Right renal cortex interstitium (tissue), 3 donors: ENCODE results near the gene RXYLT1. TPM values are rescaled to one million over a fixed set of nuclear protein-coding genes. Genes with fewer than 3 reads are reported as not detected.
"Not testable (repeated sequence)": the region's sequence is repeated elsewhere in the genome, so short reads cannot be mapped to it uniquely, and the experiment has no call there.

Experiments
- DNase-seq, 3 donors: peaks; one replicate each; pipeline ENCODE4 v3.0.0-alpha.2; 2013; ENCODE audit warnings: low read depth in 3 of 3, low spot score in 2 of 3
- polyA plus RNA-seq, 3 donors: library from polyadenylated mRNA; unstranded; fragments of 120-200 nt; gene quantifications; one replicate each; pipeline ENCODE4 v1.2.1, GENCODE V29; 2013; ENCODE audit not compliant: insufficient read length in 3 of 3

The RXYLT1 gene
- polyA plus RNA-seq = 10 to 100 TPM; 30.5 to 33.3 (median 33.1) TPM

DNA sequence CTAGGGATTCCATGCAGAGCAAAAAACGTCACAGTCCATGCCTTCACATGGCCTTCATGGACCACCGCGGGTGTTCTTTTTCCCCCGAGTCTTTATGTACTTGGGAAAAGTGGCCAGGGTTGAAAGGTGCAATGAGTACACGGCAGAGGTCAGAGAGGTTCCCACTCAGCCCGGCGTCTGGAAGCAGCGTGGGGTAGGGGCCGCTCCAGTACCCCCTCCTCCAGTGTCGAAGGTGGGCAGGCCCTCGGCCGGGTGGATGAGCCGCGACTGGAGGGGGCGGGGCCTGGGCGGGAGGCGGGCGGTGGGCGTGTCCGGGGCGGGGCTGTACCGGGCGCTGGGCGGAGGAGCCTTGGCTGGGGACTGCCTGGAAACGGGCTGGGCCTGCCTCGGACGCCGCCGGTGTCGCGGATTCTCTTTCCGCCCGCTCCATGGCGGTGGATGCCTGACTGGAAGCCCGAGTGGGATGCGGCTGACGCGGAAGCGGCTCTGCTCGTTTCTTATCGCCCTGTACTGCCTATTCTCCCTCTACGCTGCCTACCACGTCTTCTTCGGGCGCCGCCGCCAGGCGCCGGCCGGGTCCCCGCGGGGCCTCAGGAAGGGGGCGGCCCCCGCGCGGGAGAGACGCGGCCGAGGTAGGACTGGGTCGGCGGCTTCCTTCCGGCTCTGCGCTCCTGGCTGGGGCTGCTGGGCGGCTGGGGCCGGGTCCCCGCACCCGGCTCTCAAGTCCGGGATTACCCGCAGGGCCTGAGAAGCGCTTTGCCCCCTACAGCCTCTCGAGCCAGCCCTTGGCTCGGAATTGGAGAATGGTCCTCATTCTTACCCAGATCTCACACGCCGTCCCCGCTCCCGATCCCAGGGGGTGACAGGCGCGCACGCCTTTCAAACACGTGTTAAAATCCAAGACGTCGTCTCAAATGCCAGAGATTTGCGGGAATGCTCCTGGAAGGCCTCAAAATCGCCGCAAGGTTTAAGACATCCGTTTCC lies at the start of gene RXYLT1:
Gene RXYLT1, plus strand, starts transcription at position 412 of the 984 bp plus-strand sequence. Its CDS starts 52 bp downstream, at position 464.
- peak; percentile 67 to 68 (median 67) for DNase-seq

DNA sequence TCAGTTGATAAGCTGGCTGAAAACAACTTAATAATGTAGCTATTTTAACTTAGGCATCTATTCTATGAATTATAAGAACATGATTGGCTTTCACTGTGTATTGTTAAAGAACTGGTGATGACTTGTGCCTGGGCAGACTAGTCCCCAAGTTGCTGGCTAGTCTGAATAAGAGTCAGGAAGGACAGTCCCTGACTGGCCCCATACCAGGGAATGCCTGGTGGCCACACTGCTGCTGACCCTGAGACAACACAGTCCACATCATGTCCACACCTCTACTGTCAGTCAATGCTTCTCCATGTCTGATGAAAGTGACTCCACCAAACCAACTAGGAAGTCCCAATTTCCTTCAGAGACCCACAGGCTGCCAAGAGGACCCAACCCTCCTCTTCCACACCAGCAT lies 46.9 kb upstream of the RXYLT1 start:
- not testable (repeated sequence) for DNase-seq

DNA sequence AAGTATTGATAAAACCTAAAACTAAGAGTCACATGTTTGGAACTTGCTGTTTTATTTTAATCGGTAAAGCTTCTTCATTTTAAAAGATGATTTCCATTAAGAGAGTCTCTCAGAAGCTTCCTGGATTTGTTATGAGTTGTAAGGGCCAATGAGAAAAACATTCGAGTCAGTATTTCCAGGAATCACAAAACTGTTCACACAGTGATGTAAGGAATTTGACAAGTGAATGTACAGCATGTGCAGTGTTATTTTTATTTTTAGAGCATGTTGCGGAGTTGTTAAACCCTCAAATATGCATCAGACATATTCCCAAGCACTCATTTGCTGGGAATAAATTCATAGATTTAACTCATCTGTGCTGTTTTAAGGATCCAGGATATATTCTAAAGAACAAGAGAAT lies 46.1 kb upstream of the RXYLT1 start:
- not testable (repeated sequence) for DNase-seq

- not testable (repeated sequence) for DNase-seq
These were observed 39.2 kb upstream of the RXYLT1 start for GRCh38 chr12:63740551-63740950.

- DNase-seq = not testable (repeated sequence)
These were observed 38.3 kb upstream of the RXYLT1 start for GRCh38 chr12:63741431-63741830.

- DNase-seq = not testable (repeated sequence)
These were observed 35.6 kb upstream of the RXYLT1 start for GRCh38 chr12:63744110-63744509.

DNA sequence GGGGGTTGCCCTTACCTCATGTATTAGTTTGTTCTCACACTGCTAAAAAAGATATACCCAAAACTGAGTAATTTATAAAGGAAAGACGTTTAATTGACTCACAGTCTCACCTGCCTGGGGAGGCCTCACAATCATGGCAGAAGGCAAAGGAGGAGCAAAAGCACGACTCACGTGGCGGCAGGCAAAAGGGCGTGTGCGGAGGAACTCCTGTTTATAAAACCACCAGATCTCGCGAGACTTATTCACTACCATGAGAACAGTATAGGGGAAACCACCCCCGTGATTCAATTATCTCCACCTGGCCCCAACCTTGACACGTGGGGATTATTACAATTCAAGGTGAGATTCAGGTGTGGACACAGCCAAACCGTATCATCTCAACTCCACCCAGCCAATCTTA lies 33.2 kb upstream of the RXYLT1 start:
- DNase-seq = not testable (repeated sequence)

GRCh38 chr12:63747136-63747535 lies 32.6 kb upstream of the RXYLT1 start:
- not testable (repeated sequence) for DNase-seq

GRCh38 chr12:63747553-63747952 lies 32.2 kb upstream of the RXYLT1 start:
- DNase-seq = no peak

GRCh38 chr12:63752283-63752682 lies 27.4 kb upstream of the RXYLT1 start:
- no peak for DNase-seq

DNA sequence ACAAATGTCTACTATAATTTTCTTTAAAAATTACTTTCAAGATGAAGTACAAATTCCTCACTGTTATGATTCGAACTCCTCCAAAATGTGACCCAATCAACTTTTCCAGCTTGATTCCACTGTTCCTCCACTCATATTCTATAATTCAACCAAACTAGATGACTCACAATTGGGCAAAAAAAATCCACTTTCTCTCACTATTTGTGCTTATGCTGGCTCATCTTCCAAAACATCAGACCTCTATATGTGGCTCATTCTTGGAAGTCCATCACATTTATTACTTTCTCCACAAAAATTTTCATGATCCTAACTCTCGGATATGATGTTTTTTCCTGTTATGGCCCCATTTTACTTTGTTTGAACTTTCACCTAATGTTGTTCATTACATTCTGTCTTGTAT lies 26.9 kb upstream of the RXYLT1 start:
- no peak for DNase-seq

DNA sequence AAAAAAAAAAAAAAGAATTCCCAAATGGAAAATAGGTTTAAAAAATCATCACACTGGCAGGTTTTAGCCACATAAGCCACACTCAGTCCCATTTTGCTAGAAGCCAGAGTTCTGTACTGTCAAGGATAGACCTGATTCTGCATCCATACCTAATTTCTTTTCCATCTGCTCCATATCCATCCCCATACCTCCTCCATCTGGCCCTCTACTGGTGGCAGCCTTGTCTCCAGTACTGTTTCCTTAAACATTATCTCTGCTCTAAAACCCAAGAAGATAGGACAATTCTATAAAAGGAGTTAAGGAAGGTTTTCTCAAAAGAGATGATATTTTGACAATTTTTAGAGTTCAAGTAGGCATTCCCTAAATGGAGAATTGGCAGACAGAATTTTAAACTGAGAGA lies 26.0 kb upstream of the RXYLT1 start:
- no peak for DNase-seq

DNA sequence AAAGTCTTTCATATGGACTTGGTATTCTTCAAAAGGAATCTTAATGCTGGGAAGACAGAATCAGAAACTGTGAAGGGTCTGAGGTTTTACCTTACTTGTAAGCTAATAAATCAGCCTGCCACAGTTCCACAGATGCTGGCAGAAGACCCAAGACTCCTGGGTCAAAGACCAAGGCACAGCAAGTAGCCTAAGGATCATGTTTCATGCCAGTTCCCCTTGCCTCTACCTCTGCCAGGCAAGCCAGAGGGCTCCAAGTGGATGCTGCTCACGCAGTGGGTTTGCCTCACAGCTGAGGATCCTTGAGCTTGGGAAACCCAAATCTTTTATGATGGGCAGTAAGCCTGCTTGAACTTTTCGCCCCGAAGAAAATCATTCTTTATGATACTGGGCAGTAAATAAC lies 15.2 kb upstream of the RXYLT1 start:
- no peak for DNase-seq

GRCh38 chr12:63766498-63766897 lies 13.2 kb upstream of the RXYLT1 start:
- no peak for DNase-seq

DNA sequence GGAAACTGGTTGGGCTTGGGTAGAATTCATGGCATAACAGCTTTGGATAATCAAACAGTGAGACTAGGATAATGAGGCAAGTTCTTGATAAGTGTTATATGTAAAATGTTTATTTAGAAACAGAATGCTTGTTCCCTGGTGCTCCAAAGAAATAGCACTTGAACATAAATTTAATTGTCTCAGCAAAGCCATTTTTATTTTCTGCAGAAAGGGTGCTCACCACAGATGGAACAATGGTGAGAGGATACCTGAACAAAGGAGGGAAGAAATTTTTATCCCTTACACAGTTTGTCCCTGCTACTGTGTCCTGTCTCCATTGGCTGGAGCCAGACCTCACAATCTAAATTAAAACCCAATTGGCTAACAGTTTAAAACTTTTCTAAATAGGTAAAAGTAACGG lies 9.3 kb upstream of the RXYLT1 start:
- DNase-seq = no peak

- no peak for DNase-seq
These were observed 2.4 kb upstream of the RXYLT1 start for GRCh38 chr12:63777340-63777739.

DNA sequence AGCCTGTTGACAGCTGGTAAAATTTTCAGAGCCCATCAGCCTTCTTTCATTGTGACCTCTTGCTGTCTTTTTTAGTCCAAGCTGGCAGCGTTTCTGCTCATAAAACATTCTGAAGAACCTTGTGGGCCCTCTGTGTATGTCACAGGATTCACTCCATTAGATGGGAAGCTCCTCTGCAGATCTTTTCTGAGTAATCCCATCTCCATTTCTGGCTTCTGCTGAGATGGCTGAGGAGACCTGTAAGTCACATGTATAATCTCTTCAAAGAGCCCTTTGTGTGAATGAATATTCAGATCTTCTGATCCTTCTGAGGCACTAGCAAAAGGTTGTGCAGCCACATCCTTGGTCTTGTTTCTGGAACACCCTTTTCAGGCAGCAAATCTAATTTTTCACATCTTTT lies 2.8 kb downstream of the RXYLT1 start:
- no peak for DNase-seq

- DNase-seq = no peak
These were observed 7.6 kb downstream of the RXYLT1 start for GRCh38 chr12:63787306-63787705.

- no peak for DNase-seq
These were observed 10.9 kb downstream of the RXYLT1 start for GRCh38 chr12:63790608-63790945.

DNA sequence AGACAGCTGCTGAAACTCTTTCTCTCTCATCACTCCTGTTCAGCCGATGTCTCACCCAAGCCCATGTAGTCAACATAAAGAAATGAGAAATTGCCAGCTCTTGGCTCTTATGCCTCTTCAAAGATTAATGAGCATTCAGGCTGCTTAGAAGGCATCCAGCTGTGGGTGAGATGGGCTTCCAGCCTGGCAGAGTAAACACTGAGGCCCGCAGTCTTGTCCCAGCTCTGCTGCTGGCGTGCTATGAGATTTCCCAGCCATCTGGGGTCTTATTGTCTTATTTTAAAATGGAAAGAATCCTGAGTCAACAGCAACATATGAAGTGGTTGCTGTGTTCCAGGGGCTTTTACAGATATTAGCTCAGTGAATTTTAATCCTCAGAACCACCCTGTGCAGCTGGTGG lies 12.6 kb downstream of the RXYLT1 start:
- no peak for DNase-seq

DNA sequence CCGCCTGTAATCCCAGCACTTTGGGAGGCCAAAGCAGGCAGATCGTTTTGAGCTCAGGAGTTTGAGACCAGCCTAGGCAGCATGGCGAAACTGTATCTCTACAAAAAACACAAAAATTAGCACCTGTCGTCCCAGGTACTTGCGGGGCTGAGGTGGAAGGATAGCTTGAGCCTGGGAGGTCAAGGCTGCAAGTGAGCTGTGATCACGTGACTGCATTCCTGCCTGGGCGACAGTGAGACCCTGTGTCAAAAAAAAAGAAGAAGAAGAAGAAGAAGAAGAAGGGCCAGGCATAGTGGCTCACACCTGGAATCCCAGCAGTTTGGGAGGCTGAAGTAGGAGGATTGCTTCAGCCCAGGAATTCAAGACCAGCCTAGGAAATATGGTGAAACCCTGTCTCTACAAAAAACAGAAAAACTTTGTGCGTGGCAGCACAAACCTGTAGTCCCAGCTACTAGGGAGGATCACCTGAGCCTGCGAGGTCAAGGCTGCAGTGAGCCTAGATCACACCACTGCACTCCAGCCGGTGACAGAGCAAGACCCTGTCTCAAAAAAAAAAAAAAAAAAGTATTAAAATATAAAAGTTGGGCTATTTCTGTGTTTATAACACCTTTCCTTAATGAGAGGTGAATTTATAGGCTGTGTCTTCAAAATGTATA lies 15.5 kb downstream of the RXYLT1 start:
- DNase-seq = no peak

DNA sequence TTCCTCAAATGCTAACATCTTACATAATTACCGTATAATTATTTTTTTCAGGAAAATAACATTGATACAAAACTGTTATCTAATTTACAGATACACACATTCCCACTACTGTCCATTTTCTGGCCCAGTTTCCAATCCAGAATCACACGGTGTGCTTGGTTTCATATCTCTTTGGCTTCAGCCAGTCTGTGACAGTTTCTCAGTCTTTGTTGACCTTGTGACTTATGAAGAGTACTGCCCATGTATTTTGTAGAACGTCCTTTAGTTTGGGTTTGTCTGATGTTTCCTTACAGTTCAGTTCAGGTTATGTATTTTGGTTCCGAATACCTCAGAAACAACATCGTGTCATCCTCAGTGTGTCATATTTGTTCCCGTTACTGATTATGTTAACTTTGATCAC lies 16.2 kb downstream of the RXYLT1 start:
- DNase-seq = no peak
